ENCODE results near the gene ZNF750. TPM values are rescaled to one million over a fixed set of nuclear protein-coding genes. Genes with fewer than 3 reads are reported as not detected.
A peak's percentile ranks its signal among the peaks of the same experiment; 100 is the strongest.

Gene ZNF750
- total and polyA plus RNA-seq, 2 of the 13 experiments (the other 11 are each of a cell fraction or from before 2014, with no cell fraction given), result not detected

DNA sequence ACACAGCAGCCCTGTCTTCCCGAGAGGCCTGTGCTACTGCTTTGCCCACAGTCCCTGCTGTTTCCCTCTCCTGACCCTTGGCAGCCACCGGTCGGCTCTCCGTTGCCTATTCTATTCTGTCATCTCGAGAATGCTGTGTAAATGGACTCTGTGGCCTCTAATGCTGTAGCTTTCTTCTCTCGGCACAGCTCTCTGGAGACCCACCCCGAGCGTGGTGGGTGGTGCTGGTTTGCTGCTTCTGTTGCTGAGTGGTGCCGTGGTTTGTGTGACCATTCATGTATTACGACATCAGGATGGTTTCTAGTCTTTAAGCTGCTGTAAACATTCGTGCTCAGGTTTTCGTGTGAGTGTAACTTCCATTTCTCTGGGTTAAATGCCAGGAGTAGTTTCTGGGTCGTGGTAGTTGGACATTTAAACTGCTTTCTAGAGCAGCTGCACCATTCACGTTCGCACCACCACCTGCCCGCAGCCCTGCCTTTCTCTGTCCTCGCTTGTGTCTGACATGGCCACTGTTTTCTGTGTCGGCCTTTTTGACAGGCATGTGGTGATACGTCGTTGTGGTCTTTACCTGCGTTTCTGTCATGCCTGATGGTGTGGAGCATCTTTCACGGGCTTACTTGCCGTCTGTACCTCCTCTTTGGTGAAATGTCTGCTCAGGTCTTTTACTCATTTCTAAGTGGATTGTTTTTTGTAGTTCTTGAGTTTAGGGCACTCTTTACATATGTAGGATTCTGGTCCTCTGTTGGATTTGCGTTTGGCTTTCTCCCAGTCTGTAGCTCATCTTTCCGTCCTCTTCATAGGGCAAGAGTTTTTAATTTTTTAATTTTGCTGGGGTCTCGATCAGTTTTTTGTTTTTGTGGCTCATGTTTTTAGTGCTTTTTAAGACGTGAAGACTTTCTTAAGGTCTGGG lies 47.7 kb upstream of the ZNF750 start (continued):
- TF ChIP-seq, protein P1, sequence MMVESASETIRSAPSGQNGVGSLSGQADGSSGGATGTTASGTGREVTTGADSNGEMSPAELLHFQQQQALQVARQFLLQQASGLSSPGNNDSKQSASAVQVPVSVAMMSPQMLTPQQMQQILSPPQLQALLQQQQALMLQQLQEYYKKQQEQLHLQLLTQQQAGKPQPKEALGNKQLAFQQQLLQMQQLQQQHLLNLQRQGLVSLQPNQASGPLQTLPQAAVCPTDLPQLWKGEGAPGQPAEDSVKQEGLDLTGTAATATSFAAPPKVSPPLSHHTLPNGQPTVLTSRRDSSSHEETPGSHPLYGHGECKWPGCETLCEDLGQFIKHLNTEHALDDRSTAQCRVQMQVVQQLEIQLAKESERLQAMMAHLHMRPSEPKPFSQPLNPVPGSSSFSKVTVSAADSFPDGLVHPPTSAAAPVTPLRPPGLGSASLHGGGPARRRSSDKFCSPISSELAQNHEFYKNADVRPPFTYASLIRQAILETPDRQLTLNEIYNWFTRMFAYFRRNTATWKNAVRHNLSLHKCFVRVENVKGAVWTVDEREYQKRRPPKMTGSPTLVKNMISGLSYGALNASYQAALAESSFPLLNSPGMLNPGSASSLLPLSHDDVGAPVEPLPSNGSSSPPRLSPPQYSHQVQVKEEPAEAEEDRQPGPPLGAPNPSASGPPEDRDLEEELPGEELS (CRISPR knock-in tag; IDR thresholded peaks at IDR 0.05), result peak; percentile 61
- TF ChIP-seq, protein P2, sequence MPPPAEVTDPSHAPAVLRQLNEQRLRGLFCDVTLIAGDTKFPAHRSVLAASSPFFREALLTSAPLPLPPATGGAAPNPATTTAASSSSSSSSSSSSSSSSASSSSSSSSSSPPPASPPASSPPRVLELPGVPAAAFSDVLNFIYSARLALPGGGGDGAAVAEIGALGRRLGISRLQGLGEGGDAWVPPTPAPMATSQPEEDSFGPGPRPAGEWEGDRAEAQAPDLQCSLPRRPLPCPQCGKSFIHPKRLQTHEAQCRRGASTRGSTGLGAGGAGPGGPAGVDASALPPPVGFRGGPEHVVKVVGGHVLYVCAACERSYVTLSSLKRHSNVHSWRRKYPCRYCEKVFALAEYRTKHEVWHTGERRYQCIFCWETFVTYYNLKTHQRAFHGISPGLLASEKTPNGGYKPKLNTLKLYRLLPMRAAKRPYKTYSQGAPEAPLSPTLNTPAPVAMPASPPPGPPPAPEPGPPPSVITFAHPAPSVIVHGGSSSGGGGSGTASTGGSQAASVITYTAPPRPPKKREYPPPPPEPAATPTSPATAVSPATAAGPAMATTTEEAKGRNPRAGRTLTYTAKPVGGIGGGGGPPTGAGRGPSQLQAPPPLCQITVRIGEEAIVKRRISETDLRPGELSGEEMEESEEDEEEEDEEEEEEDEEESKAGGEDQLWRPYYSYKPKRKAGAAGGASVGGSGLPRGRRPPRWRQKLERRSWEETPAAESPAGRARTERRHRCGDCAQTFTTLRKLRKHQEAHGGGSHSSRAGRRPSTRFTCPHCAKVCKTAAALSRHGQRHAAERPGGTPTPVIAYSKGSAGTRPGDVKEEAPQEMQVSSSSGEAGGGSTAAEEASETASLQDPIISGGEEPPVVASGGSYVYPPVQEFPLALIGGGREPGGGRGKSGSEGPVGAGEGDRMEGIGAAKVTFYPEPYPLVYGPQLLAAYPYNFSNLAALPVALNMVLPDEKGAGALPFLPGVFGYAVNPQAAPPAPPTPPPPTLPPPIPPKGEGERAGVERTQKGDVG (CRISPR knock-in tag; IDR thresholded peaks at IDR 0.05; ENCODE audit: borderline replicate concordance), result 0 out of 2 replicates have a peak, but pooled peaks have one; percentile 10
- TF ChIP-seq NBN (conservative IDR thresholded peaks at IDR 0.05) (no peak), HNF4A (CRISPR knock-in tag; IDR thresholded peaks at IDR 0.05) (peak; percentile 30; the same call in 1 of the 2 replicates), ETV5 (CRISPR knock-in tag; IDR thresholded peaks at IDR 0.05; ENCODE audit: borderline replicate concordance) (0 out of 2 replicates have a peak, but pooled peaks have one; percentile 11), MYC (CRISPR knock-in tag; IDR thresholded peaks at IDR 0.05; ENCODE audit: borderline replicate concordance) (peak; percentile 34; the same call in 1 of the 2 replicates), HDAC1 (CRISPR knock-in tag; IDR thresholded peaks at IDR 0.05) (0 out of 2 replicates have a peak, but pooled peaks have one; percentile 26), ZMYM4 (CRISPR knock-in tag; IDR thresholded peaks at IDR 0.05) (no peak), KLF16 (CRISPR knock-in tag; IDR thresholded peaks at IDR 0.05) (0 out of 4 replicates have a peak, but pooled peaks of 1 of the 2 experiments have one; percentile 21), ZSCAN21 (CRISPR knock-in tag; IDR thresholded peaks at IDR 0.05; ENCODE audit: borderline replicate concordance) (no peak), ARID2 (CRISPR knock-in tag; IDR thresholded peaks at IDR 0.05; ENCODE audit: borderline replicate concordance) (0 out of 2 replicates have a peak, but pooled peaks have one; percentile 17), AGO1 (IDR thresholded peaks at IDR 0.05; ENCODE audit: low read depth, low read length, poor library complexity, severe bottlenecking) (no peak), ZNF605 (CRISPR knock-in tag; IDR thresholded peaks at IDR 0.05) (0 out of 2 replicates have a peak, but pooled peaks have one; percentile 20), PHF21A (CRISPR knock-in tag; IDR thresholded peaks at IDR 0.05) (no peak), FOXA3 (CRISPR knock-in tag; IDR thresholded peaks at IDR 0.05) (peak; percentile 63; the same call in 1 of the 2 replicates), NCOA2 (CRISPR knock-in tag; IDR thresholded peaks at IDR 0.05) (peak; percentile 13; the same call in 1 of the 2 replicates)
- TF ChIP-seq, protein P3, sequence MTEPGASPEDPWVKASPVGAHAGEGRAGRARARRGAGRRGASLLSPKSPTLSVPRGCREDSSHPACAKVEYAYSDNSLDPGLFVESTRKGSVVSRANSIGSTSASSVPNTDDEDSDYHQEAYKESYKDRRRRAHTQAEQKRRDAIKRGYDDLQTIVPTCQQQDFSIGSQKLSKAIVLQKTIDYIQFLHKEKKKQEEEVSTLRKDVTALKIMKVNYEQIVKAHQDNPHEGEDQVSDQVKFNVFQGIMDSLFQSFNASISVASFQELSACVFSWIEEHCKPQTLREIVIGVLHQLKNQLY (CRISPR knock-in tag; IDR thresholded peaks at IDR 0.05), result no peak
- TF ChIP-seq, protein P4, sequence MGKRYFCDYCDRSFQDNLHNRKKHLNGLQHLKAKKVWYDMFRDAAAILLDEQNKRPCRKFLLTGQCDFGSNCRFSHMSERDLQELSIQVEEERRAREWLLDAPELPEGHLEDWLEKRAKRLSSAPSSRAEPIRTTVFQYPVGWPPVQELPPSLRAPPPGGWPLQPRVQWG (CRISPR knock-in tag; IDR thresholded peaks at IDR 0.05; ENCODE audit: borderline replicate concordance, low read depth), result no peak
- TF ChIP-seq, protein P5, sequence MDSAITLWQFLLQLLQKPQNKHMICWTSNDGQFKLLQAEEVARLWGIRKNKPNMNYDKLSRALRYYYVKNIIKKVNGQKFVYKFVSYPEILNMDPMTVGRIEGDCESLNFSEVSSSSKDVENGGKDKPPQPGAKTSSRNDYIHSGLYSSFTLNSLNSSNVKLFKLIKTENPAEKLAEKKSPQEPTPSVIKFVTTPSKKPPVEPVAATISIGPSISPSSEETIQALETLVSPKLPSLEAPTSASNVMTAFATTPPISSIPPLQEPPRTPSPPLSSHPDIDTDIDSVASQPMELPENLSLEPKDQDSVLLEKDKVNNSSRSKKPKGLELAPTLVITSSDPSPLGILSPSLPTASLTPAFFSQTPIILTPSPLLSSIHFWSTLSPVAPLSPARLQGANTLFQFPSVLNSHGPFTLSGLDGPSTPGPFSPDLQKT (CRISPR knock-in tag; IDR thresholded peaks at IDR 0.05; ENCODE audit: borderline replicate concordance), result no peak
- TF ChIP-seq, protein P6, sequence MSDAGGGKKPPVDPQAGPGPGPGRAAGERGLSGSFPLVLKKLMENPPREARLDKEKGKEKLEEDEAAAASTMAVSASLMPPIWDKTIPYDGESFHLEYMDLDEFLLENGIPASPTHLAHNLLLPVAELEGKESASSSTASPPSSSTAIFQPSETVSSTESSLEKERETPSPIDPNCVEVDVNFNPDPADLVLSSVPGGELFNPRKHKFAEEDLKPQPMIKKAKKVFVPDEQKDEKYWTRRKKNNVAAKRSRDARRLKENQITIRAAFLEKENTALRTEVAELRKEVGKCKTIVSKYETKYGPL (CRISPR knock-in tag; IDR thresholded peaks at IDR 0.05), result no peak
